ENCODE data around the gene OPCML.

Gene OPCML

GRCh38 chr11:133347988-133348387 is 184.3 kb downstream of the OPCML start:
- H3K4me2 ChIP-seq (ENCODE audit: low read depth, low read length, poor library complexity, severe bottlenecking) = no peak overlapping the region
- no peaks in the 10 kb centered on the region for H3K9me2 ChIP-seq (replicated peaks; ENCODE audit: low read depth, low read length)
- no peaks in the 10 kb centered on the region for H3K4me1 ChIP-seq (ENCODE audit: insufficient read depth, low read length, poor library complexity, severe bottlenecking)
- H3K27me3 ChIP-seq (ENCODE audit: insufficient read depth, low read length, poor library complexity, severe bottlenecking) = no peaks in the 10 kb centered on the region
- H3F3A ChIP-seq (ENCODE audit: low read depth) = no peaks in the 10 kb centered on the region
- H4K20me1 ChIP-seq (ENCODE audit: insufficient read depth, low read length, poor library complexity, severe bottlenecking) = no peaks in the 10 kb centered on the region
- H3K79me2 ChIP-seq (ENCODE audit: insufficient read depth, low read length) = no peaks in the 10 kb centered on the region
- no peaks in the 10 kb centered on the region for H3K36me3 ChIP-seq (ENCODE audit: insufficient read depth, low read length)
- H3K9ac ChIP-seq (ENCODE audit: low read depth, low read length, poor library complexity, severe bottlenecking) = no peak overlapping the region
- no peaks in the 10 kb centered on the region; the same call in 1 of the 2 replicates for H3K9me3 ChIP-seq (ENCODE audit: insufficient read depth, low read depth, low read length)
- H3K4me3 ChIP-seq (ENCODE audit: low read length, poor library complexity, severe bottlenecking) = no peak overlapping the region
- H2AFZ ChIP-seq (ENCODE audit: low read length) = no peak overlapping the region
- TF ChIP-seq EZH2phosphoT487 (IDR thresholded peaks at IDR 0.05; ENCODE audit: borderline replicate concordance) (no peak), CTCF (conservative IDR thresholded peaks at IDR 0.05; ENCODE audit: low read length) (no peak)

- no peaks in the 10 kb centered on the region for H3K36me3 ChIP-seq (ENCODE audit: insufficient read depth, low read length)
- H3F3A ChIP-seq (ENCODE audit: low read depth) = no peaks in the 10 kb centered on the region
- no peak overlapping the region for H3K4me2 ChIP-seq (ENCODE audit: low read depth, low read length, poor library complexity, severe bottlenecking)
- H3K9ac ChIP-seq (ENCODE audit: low read depth, low read length, poor library complexity, severe bottlenecking) = no peak overlapping the region
- no peaks in the 10 kb centered on the region for H3K79me2 ChIP-seq (ENCODE audit: insufficient read depth, low read length)
- no peaks in the 10 kb centered on the region for H4K20me1 ChIP-seq (ENCODE audit: insufficient read depth, low read length, poor library complexity, severe bottlenecking)
- no peak overlapping the region for H3K4me3 ChIP-seq (ENCODE audit: low read length, poor library complexity, severe bottlenecking)
- H2AFZ ChIP-seq (ENCODE audit: low read length) = no peak overlapping the region
- TF ChIP-seq CTCF (conservative IDR thresholded peaks at IDR 0.05; ENCODE audit: low read length) (no peak), EZH2phosphoT487 (IDR thresholded peaks at IDR 0.05; ENCODE audit: borderline replicate concordance) (no peak)
- H3K4me1 ChIP-seq (ENCODE audit: insufficient read depth, low read length, poor library complexity, severe bottlenecking) = no peaks in the 10 kb centered on the region
- no peaks in the 10 kb centered on the region; the same call in 1 of the 2 replicates for H3K9me3 ChIP-seq (ENCODE audit: insufficient read depth, low read depth, low read length)
- H3K27me3 ChIP-seq (ENCODE audit: insufficient read depth, low read length, poor library complexity, severe bottlenecking) = no peaks in the 10 kb centered on the region
- H3K9me2 ChIP-seq (replicated peaks; ENCODE audit: low read depth, low read length) = no peaks in the 10 kb centered on the region
These were observed 186.2 kb downstream of the OPCML start for GRCh38 chr11:133346137-133346536.

GRCh38 chr11:133343951-133344350 is 188.3 kb downstream of the OPCML start:
- no peak overlapping the region for H3K9ac ChIP-seq (ENCODE audit: low read depth, low read length, poor library complexity, severe bottlenecking)
- H4K20me1 ChIP-seq (ENCODE audit: insufficient read depth, low read length, poor library complexity, severe bottlenecking) = no peaks in the 10 kb centered on the region
- no peaks in the 10 kb centered on the region for H3K79me2 ChIP-seq (ENCODE audit: insufficient read depth, low read length)
- no peak for TF ChIP-seq CTCF (conservative IDR thresholded peaks at IDR 0.05; ENCODE audit: low read length)
- TF ChIP-seq EZH2phosphoT487 (IDR thresholded peaks at IDR 0.05; ENCODE audit: borderline replicate concordance) = no peak
- no peak overlapping the region for H2AFZ ChIP-seq (ENCODE audit: low read length)
- H3K36me3 ChIP-seq (ENCODE audit: insufficient read depth, low read length) = no peaks in the 10 kb centered on the region
- no peaks in the 10 kb centered on the region for H3F3A ChIP-seq (ENCODE audit: low read depth)
- H3K4me1 ChIP-seq (ENCODE audit: insufficient read depth, low read length, poor library complexity, severe bottlenecking) = no peaks in the 10 kb centered on the region
- no peak overlapping the region for H3K4me2 ChIP-seq (ENCODE audit: low read depth, low read length, poor library complexity, severe bottlenecking)
- H3K27me3 ChIP-seq (ENCODE audit: insufficient read depth, low read length, poor library complexity, severe bottlenecking) = no peaks in the 10 kb centered on the region
- no peaks in the 10 kb centered on the region; the same call in 1 of the 2 replicates for H3K9me3 ChIP-seq (ENCODE audit: insufficient read depth, low read depth, low read length)
- no peak overlapping the region for H3K4me3 ChIP-seq (ENCODE audit: low read length, poor library complexity, severe bottlenecking)
- H3K9me2 ChIP-seq (replicated peaks; ENCODE audit: low read depth, low read length) = no peaks in the 10 kb centered on the region
